Mesenchymal stem cell (in vitro differentiated cells and primary cell): Measurements from ENCODE around the gene CT45A6.
"Not testable (repeated sequence)": the region's sequence is repeated elsewhere in the genome, so short reads cannot be mapped to it uniquely, and the experiment has no call there.

Experiments
- DNase-seq: peaks from one replicate; pipeline ENCODE4 v3.0.0-alpha.2; 2013
- H2AFZ ChIP-seq: one replicate; pipeline ENCODE4 v1.6.1; 2013; ENCODE audit warnings: low read depth, mild to moderate bottlenecking, control low read depth, inconsistent platforms, low read length, moderate library complexity
- H2AK5ac ChIP-seq: 2 replicates; pipeline ENCODE4 v1.6.1; 2013; ENCODE audit warnings: low read length, moderate library complexity, mild to moderate bottlenecking, inconsistent platforms; ENCODE audit not compliant: severe bottlenecking
- H2BK120ac ChIP-seq: one replicate; pipeline ENCODE4 v1.6.1; 2013; ENCODE audit warnings: low read depth, mild to moderate bottlenecking, inconsistent platforms, low read length, moderate library complexity
- H2BK12ac ChIP-seq, 2 experiments: one replicate each; pipeline ENCODE4 v1.6.1; 2013; ENCODE audit warnings: inconsistent platforms in 2 of 2, low read length in 2 of 2, mild to moderate bottlenecking in 2 of 2, moderate library complexity in 2 of 2, control low read depth in 1 of 2
- H2BK15ac ChIP-seq: one replicate; pipeline ENCODE4 v1.6.1; 2013; ENCODE audit warnings: mild to moderate bottlenecking, low read depth, inconsistent platforms; ENCODE audit not compliant: poor library complexity, severe bottlenecking
- H2BK5ac ChIP-seq: 2 replicates; pipeline ENCODE4 v1.6.1; 2013; ENCODE audit warnings: low read depth, mild to moderate bottlenecking, low read length, control low read depth, inconsistent platforms; ENCODE audit not compliant: poor library complexity, severe bottlenecking
- H3K14ac ChIP-seq, 2 experiments: one replicate each; pipeline ENCODE4 v1.6.1; 2013; ENCODE audit warnings: inconsistent platforms in 2 of 2, low read length in 2 of 2, control low read depth in 1 of 2, mild to moderate bottlenecking in 1 of 2, moderate library complexity in 1 of 2
- H3K18ac ChIP-seq, 2 experiments: one replicate each; pipeline ENCODE4 v1.6.1; 2013; ENCODE audit warnings: inconsistent platforms in 2 of 2, low read length in 2 of 2, control low read depth in 1 of 2, low read depth in 1 of 2, mild to moderate bottlenecking in 1 of 2
- H3K23ac ChIP-seq, 2 experiments: one replicate each; pipeline ENCODE4 v1.6.1; 2013; ENCODE audit warnings: inconsistent platforms in 2 of 2, low read length in 2 of 2, mild to moderate bottlenecking in 2 of 2, moderate library complexity in 2 of 2, control low read depth in 1 of 2
- H3K27ac ChIP-seq: 2 replicates; pipeline ENCODE4 v1.5.1; 2013; ENCODE audit warnings: mild to moderate bottlenecking, moderate library complexity, low read length, control low read depth, inconsistent platforms; ENCODE audit not compliant: poor library complexity, severe bottlenecking
- H3K27me3 ChIP-seq, 2 experiments: 2 replicates each; pipeline versions ENCODE4 v1.6.1 to v1.7.0; 2013; ENCODE audit warnings: low read length in 2 of 2, mild to moderate bottlenecking in 2 of 2, moderate library complexity in 2 of 2, control low read depth in 1 of 2, inconsistent platforms in 1 of 2; ENCODE audit not compliant: control insufficient read depth in 1 of 2, insufficient read depth in 1 of 2
- H3K36me3 ChIP-seq, 2 experiments: 2 replicates each; pipeline versions ENCODE4 v1.6.1 to v1.7.0; 2013; ENCODE audit warnings: low read length in 2 of 2, control low read depth in 1 of 2, inconsistent platforms in 1 of 2, low read depth in 1 of 2, mild to moderate bottlenecking in 1 of 2; ENCODE audit not compliant: insufficient read depth in 2 of 2, control insufficient read depth in 1 of 2
- H3K4ac ChIP-seq, 2 experiments: one replicate each; pipeline ENCODE4 v1.6.1; 2013; ENCODE audit warnings: inconsistent platforms in 2 of 2, low read length in 2 of 2, mild to moderate bottlenecking in 2 of 2, moderate library complexity in 2 of 2, control low read depth in 1 of 2, low read depth in 1 of 2
- H3K4me1 ChIP-seq: 2 replicates; pipeline ENCODE4 v1.6.1; 2013; ENCODE audit warnings: low read depth, low read length, control low read depth; ENCODE audit not compliant: control insufficient read depth, insufficient read depth
- H3K4me2 ChIP-seq: 2 replicates; pipeline ENCODE4 v1.6.1; 2013; ENCODE audit warnings: low read length, mild to moderate bottlenecking, inconsistent platforms; ENCODE audit not compliant: poor library complexity, severe bottlenecking
- H3K4me3 ChIP-seq, 2 experiments: 2 replicates each; pipeline versions ENCODE4 v1.5.1 to v1.7.0; 2013; ENCODE audit warnings: low read length in 2 of 2, mild to moderate bottlenecking in 2 of 2, control low read depth in 1 of 2, low read depth in 1 of 2; ENCODE audit not compliant: insufficient read depth in 1 of 2
- H3K79me1 ChIP-seq: replicated peaks from 2 replicates; pipeline ENCODE4 v1.6.1; 2013; ENCODE audit warnings: mild to moderate bottlenecking, control low read depth, low read length, inconsistent platforms; ENCODE audit not compliant: poor library complexity, severe bottlenecking
- H3K9ac ChIP-seq: 2 replicates; pipeline ENCODE4 v1.7.0; 2013; ENCODE audit warnings: mild to moderate bottlenecking, low read length, moderate library complexity
- H3K9me3 ChIP-seq: 2 replicates; pipeline ENCODE4 v1.7.0; 2013; ENCODE audit warnings: mild to moderate bottlenecking, low read length; ENCODE audit not compliant: control insufficient read depth
- H4K8ac ChIP-seq: one replicate; pipeline ENCODE4 v1.6.1; 2013; ENCODE audit warnings: inconsistent platforms, mild to moderate bottlenecking, low read length, moderate library complexity
- H4K91ac ChIP-seq: one replicate; pipeline ENCODE4 v1.6.1; 2013; ENCODE audit warnings: mild to moderate bottlenecking, low read length, inconsistent platforms
- WGBS: methylation state at CpG from one replicate; pipeline ENCODE4 v1.1.7; 2013; ENCODE audit warnings: mixed read lengths; 5-methylcytosine and 5-hydroxymethylcytosine counted together

The CT45A6 gene

GRCh38 chrX:135768091-135768490 is 34.5 kb downstream of the CT45A6 start, which contains the start of gene CT45A3:
CT45A3 (minus strand) TSS chrX:135768191; CDS start chrX:135764444, 3,747 bp downstream.
- not testable (repeated sequence) for H2BK5ac ChIP-seq, H3K14ac ChIP-seq, H3K27me3 ChIP-seq, H2BK12ac ChIP-seq, H2BK15ac ChIP-seq, H4K8ac ChIP-seq, H3K36me3 ChIP-seq, H3K4me2 ChIP-seq, H2AK5ac ChIP-seq, H3K23ac ChIP-seq, H2AFZ ChIP-seq, H3K4me3 ChIP-seq, H4K91ac ChIP-seq, H3K18ac ChIP-seq, DNase-seq, H3K9ac ChIP-seq, H3K27ac ChIP-seq, H3K79me1 ChIP-seq, H3K4ac ChIP-seq, H3K9me3 ChIP-seq, H2BK120ac ChIP-seq, H3K4me1 ChIP-seq
- WGBS, result no CpG with 5 or more reads among the region's 17 CpGs

GRCh38 chrX:135744739-135745138 is 57.8 kb downstream of the CT45A6 start:
- not testable (repeated sequence) for H3K79me1 ChIP-seq, H3K36me3 ChIP-seq, H2AFZ ChIP-seq, H3K23ac ChIP-seq, H3K4ac ChIP-seq, H3K9ac ChIP-seq, H4K91ac ChIP-seq, H3K9me3 ChIP-seq, H3K18ac ChIP-seq, H4K8ac ChIP-seq, H2BK12ac ChIP-seq, H3K4me2 ChIP-seq, H3K4me1 ChIP-seq, H2AK5ac ChIP-seq, H3K4me3 ChIP-seq, H2BK120ac ChIP-seq, H2BK5ac ChIP-seq, DNase-seq, H2BK15ac ChIP-seq, H3K27me3 ChIP-seq, H3K14ac ChIP-seq, H3K27ac ChIP-seq
- no CpG with 5 or more reads among the region's 4 CpGs for WGBS
